ENCODE measurements around the gene SLC9B2.

SLC9B2 gene

GRCh38 chr4:103098756-103099440 lies 22.3 kb upstream of the SLC9B2 start:
- Histone ChIP-seq H3K9ac (ENCODE audit: low read length) (peak overlapping the region; percentile 66), H3K36me3 (ENCODE audit: control insufficient read depth, insufficient read depth, low read length) (no peaks in the 10 kb centered on the region), H3K27ac (ENCODE audit: low read depth, low read length) (no peak overlapping the region), H3K4me3 (ENCODE audit: low read depth, low read length) (peak overlapping the region; percentile 67), H3K4me1 (ENCODE audit: control insufficient read depth, insufficient read depth, low read length) (0 out of 2 replicates have a peak, but pooled peaks cover 10% of the 10 kb centered on the region), H3K9me3 (ENCODE audit: control insufficient read depth, insufficient read depth, low read depth, low read length) (no peaks in the 10 kb centered on the region), H3K27me3 (ENCODE audit: control insufficient read depth, insufficient read depth, low read length) (no peaks in the 10 kb centered on the region)

GRCh38 chr4:103098341-103098740 lies 21.8 kb upstream of the SLC9B2 start:
- H3K36me3 ChIP-seq (ENCODE audit: control insufficient read depth, insufficient read depth, low read length), result no peaks in the 10 kb centered on the region
- no peak overlapping the region for H3K27ac ChIP-seq (ENCODE audit: low read depth, low read length)
- no peaks in the 10 kb centered on the region for H3K9me3 ChIP-seq (ENCODE audit: control insufficient read depth, insufficient read depth, low read depth, low read length)
- H3K4me1 ChIP-seq (ENCODE audit: control insufficient read depth, insufficient read depth, low read length), result 0 out of 2 replicates have a peak, but pooled peaks cover 10% of the 10 kb centered on the region
- peak overlapping the region; percentile 67; the same call in 1 of the 2 replicates for H3K4me3 ChIP-seq (ENCODE audit: low read depth, low read length)
- H3K9ac ChIP-seq (ENCODE audit: low read length), result no peak overlapping the region
- no peaks in the 10 kb centered on the region for H3K27me3 ChIP-seq (ENCODE audit: control insufficient read depth, insufficient read depth, low read length)

GRCh38 chr4:103097112-103097511 lies 20.6 kb upstream of the SLC9B2 start:
- Histone ChIP-seq H3K36me3 (ENCODE audit: control insufficient read depth, insufficient read depth, low read length) (no peaks in the 10 kb centered on the region), H3K9ac (ENCODE audit: low read length) (no peak overlapping the region), H3K9me3 (ENCODE audit: control insufficient read depth, insufficient read depth, low read depth, low read length) (no peaks in the 10 kb centered on the region), H3K4me1 (ENCODE audit: control insufficient read depth, insufficient read depth, low read length) (0 out of 2 replicates have a peak, but pooled peaks cover 10% of the 10 kb centered on the region), H3K4me3 (ENCODE audit: low read depth, low read length) (no peak overlapping the region), H3K27ac (ENCODE audit: low read depth, low read length) (no peak overlapping the region), H3K27me3 (ENCODE audit: control insufficient read depth, insufficient read depth, low read length) (no peaks in the 10 kb centered on the region)

- Histone ChIP-seq H3K4me1 (ENCODE audit: control insufficient read depth, insufficient read depth, low read length) (0 out of 2 replicates have a peak, but pooled peaks cover 10% of the 10 kb centered on the region), H3K4me3 (ENCODE audit: low read depth, low read length) (no peak overlapping the region), H3K36me3 (ENCODE audit: control insufficient read depth, insufficient read depth, low read length) (peaks cover 9% of the 10 kb centered on the region), H3K27ac (ENCODE audit: low read depth, low read length) (no peak overlapping the region), H3K9ac (ENCODE audit: low read length) (no peak overlapping the region), H3K27me3 (ENCODE audit: control insufficient read depth, insufficient read depth, low read length) (no peaks in the 10 kb centered on the region), H3K9me3 (ENCODE audit: control insufficient read depth, insufficient read depth, low read depth, low read length) (no peaks in the 10 kb centered on the region)
These were observed 18.5 kb upstream of the SLC9B2 start for GRCh38 chr4:103095080-103095479.

- H3K36me3 ChIP-seq (ENCODE audit: control insufficient read depth, insufficient read depth, low read length), result peaks cover 28% of the 10 kb centered on the region
- no peak overlapping the region for H3K27ac ChIP-seq (ENCODE audit: low read depth, low read length)
- no peak overlapping the region for H3K9ac ChIP-seq (ENCODE audit: low read length)
These were observed 15.7 kb upstream of the SLC9B2 start for GRCh38 chr4:103092245-103092644.

GRCh38 chr4:103091601-103092223 lies 15.2 kb upstream of the SLC9B2 start:
- Histone ChIP-seq H3K27ac (ENCODE audit: low read depth, low read length) (no peak overlapping the region), H3K36me3 (ENCODE audit: control insufficient read depth, insufficient read depth, low read length) (peaks cover 34% of the 10 kb centered on the region), H3K9me3 (ENCODE audit: control insufficient read depth, insufficient read depth, low read depth, low read length) (no peaks in the 10 kb centered on the region), H3K4me1 (ENCODE audit: control insufficient read depth, insufficient read depth, low read length) (no peaks in the 10 kb centered on the region), H3K9ac (ENCODE audit: low read length) (no peak overlapping the region), H3K4me3 (ENCODE audit: low read depth, low read length) (no peak overlapping the region), H3K27me3 (ENCODE audit: control insufficient read depth, insufficient read depth, low read length) (no peaks in the 10 kb centered on the region)

More at GRCh38 chr4:103092245-103092644, 15.7 kb upstream of the SLC9B2 start:
- Histone ChIP-seq H3K4me3 (ENCODE audit: low read depth, low read length) (no peak overlapping the region), H3K4me1 (ENCODE audit: control insufficient read depth, insufficient read depth, low read length) (no peaks in the 10 kb centered on the region), H3K9me3 (ENCODE audit: control insufficient read depth, insufficient read depth, low read depth, low read length) (no peaks in the 10 kb centered on the region), H3K27me3 (ENCODE audit: control insufficient read depth, insufficient read depth, low read length) (no peaks in the 10 kb centered on the region)

- Histone ChIP-seq H3K27ac (ENCODE audit: low read depth, low read length) (no peak overlapping the region), H3K36me3 (ENCODE audit: control insufficient read depth, insufficient read depth, low read length) (peaks cover 50% of the 10 kb centered on the region), H3K4me1 (ENCODE audit: control insufficient read depth, insufficient read depth, low read length) (no peaks in the 10 kb centered on the region), H3K27me3 (ENCODE audit: control insufficient read depth, insufficient read depth, low read length) (no peaks in the 10 kb centered on the region), H3K4me3 (ENCODE audit: low read depth, low read length) (no peak overlapping the region), H3K9ac (ENCODE audit: low read length) (no peak overlapping the region), H3K9me3 (ENCODE audit: control insufficient read depth, insufficient read depth, low read depth, low read length) (no peaks in the 10 kb centered on the region)
These were observed 12.9 kb upstream of the SLC9B2 start for GRCh38 chr4:103089481-103089880.

GRCh38 chr4:103086551-103086950 lies 10.0 kb upstream of the SLC9B2 start:
- H3K4me1 ChIP-seq (ENCODE audit: control insufficient read depth, insufficient read depth, low read length), result no peaks in the 10 kb centered on the region
- peaks cover 55% of the 10 kb centered on the region for H3K36me3 ChIP-seq (ENCODE audit: control insufficient read depth, insufficient read depth, low read length)
- no peak overlapping the region for H3K9ac ChIP-seq (ENCODE audit: low read length)
- no peak overlapping the region for H3K4me3 ChIP-seq (ENCODE audit: low read depth, low read length)
- H3K27ac ChIP-seq (ENCODE audit: low read depth, low read length), result no peak overlapping the region
- H3K27me3 ChIP-seq (ENCODE audit: control insufficient read depth, insufficient read depth, low read length), result no peaks in the 10 kb centered on the region
- H3K9me3 ChIP-seq (ENCODE audit: control insufficient read depth, insufficient read depth, low read depth, low read length), result no peaks in the 10 kb centered on the region

- H3K27ac ChIP-seq (ENCODE audit: low read depth, low read length), result no peak overlapping the region
- no peak overlapping the region for H3K4me3 ChIP-seq (ENCODE audit: low read depth, low read length)
- no peaks in the 10 kb centered on the region for H3K9me3 ChIP-seq (ENCODE audit: control insufficient read depth, insufficient read depth, low read depth, low read length)
- H3K27me3 ChIP-seq (ENCODE audit: control insufficient read depth, insufficient read depth, low read length), result no peaks in the 10 kb centered on the region
- peaks cover 55% of the 10 kb centered on the region for H3K36me3 ChIP-seq (ENCODE audit: control insufficient read depth, insufficient read depth, low read length)
- H3K4me1 ChIP-seq (ENCODE audit: control insufficient read depth, insufficient read depth, low read length), result no peaks in the 10 kb centered on the region
- H3K9ac ChIP-seq (ENCODE audit: low read length), result no peak overlapping the region
These were observed 9.1 kb upstream of the SLC9B2 start for GRCh38 chr4:103085555-103086196.

- Histone ChIP-seq H3K4me1 (ENCODE audit: control insufficient read depth, insufficient read depth, low read length) (peaks cover 5% of the 10 kb centered on the region), H3K9me3 (ENCODE audit: control insufficient read depth, insufficient read depth, low read depth, low read length) (no peaks in the 10 kb centered on the region), H3K36me3 (ENCODE audit: control insufficient read depth, insufficient read depth, low read length) (peaks cover 9% of the 10 kb centered on the region), H3K27ac (ENCODE audit: low read depth, low read length) (no peak overlapping the region), H3K9ac (ENCODE audit: low read length) (no peak overlapping the region), H3K4me3 (ENCODE audit: low read depth, low read length) (no peak overlapping the region), H3K27me3 (ENCODE audit: control insufficient read depth, insufficient read depth, low read length) (peaks cover 30% of the 10 kb centered on the region)
These were observed 3.1 kb upstream of the SLC9B2 start for GRCh38 chr4:103079621-103080020.
